ENCODE results near the gene FLNC. TPM values are rescaled to one million over a fixed set of nuclear protein-coding genes. Genes with fewer than 3 reads are reported as not detected.

FLNC gene
- total RNA-seq, 1 donor from 2014 or later, result 54.0 TPM

DNA sequence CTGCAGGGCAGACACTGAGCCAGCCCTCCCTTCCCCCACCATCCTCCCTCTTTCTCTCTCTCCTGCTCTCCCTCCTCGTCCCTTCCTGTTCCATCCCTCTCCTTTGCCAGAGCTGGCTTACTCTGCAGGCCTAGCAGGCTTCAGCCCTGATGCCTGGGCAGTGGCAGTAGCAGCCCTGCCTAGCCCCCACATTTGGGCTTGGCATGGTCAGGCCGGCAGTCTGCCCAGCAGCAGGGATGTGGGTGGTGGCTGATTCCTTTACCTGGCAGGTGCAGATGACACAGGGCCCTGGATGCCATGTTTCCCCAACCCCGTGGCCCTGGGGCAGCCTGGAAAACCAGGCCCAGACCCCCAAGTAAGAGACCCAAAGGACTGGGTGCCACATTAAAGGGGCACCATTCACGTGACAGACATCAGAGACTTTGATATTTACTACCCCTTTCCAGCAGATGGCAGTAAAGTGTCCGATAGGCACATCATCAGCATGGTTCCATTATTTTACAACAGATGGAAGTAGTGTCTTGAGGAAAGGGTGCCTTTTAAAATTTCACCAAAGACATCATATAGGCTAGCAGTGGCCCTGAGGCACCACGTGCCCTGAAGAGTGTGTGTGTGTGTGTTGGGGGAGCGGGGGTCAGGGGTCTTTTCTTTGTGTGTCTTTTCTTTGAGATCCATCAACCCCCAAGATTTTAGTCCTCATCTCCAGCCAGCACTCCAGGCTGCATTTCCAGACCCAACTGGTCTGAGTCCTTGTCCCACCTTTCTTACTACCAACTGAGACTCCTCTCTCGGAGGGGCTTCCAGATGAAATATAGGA lies 74.4 kb downstream of the FLNC start:
- Mint-ChIP-seq H3K4me3 (no peak overlapping the region), H3K36me3 (no peaks in the 10 kb centered on the region), H3K9me3 (no peaks in the 10 kb centered on the region), H3K27ac (no peak overlapping the region), H3K27me3 (peaks cover 24% of the 10 kb centered on the region), H3K4me1 (ENCODE audit: unreplicated experiment) (peaks cover 12% of the 10 kb centered on the region)
- TF ChIP-seq, protein P1, sequence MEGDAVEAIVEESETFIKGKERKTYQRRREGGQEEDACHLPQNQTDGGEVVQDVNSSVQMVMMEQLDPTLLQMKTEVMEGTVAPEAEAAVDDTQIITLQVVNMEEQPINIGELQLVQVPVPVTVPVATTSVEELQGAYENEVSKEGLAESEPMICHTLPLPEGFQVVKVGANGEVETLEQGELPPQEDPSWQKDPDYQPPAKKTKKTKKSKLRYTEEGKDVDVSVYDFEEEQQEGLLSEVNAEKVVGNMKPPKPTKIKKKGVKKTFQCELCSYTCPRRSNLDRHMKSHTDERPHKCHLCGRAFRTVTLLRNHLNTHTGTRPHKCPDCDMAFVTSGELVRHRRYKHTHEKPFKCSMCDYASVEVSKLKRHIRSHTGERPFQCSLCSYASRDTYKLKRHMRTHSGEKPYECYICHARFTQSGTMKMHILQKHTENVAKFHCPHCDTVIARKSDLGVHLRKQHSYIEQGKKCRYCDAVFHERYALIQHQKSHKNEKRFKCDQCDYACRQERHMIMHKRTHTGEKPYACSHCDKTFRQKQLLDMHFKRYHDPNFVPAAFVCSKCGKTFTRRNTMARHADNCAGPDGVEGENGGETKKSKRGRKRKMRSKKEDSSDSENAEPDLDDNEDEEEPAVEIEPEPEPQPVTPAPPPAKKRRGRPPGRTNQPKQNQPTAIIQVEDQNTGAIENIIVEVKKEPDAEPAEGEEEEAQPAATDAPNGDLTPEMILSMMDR (conservative IDR thresholded peaks at IDR 0.05), result peak; percentile 73
- DNase-seq (ENCODE audit: extremely low spot score, unreplicated experiment), result no peak

DNA sequence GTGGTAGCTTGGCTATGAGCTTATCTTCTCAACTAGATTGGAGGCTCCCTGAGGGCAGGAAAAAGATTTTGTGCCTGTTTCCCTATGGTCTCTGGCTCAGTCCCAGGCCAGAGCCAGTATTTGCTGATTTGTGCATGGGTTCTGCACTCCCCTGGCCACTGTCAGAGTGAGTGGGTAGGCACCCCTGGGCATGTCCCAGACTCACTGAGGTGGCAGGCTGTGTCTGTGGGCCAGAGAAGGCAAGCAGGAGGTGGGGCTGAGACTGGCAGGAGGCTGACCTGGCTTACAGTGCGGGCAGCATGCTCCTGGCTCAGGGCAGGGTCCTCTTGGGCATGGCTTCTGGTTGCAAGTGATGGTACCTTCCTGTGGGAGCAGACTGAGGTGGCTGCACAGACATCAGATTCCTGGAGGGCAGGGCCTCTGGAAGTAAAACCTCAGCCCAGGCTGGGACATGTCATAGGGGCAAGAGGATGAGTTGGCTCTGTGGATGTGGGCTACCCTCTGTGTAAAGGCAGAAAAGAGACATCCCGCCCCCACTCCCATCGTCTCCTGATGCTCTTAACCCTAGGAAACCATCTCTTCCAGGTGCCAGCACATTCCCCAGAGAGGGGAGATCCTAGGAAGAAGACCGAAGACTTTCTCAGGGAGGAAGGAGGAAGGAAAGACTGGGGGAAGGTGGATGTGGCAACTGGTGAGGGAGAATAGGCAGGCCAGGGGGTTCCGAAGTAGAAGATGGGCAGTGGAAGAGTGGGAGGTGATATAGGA lies 76.0 kb downstream of the FLNC start:
- no peak overlapping the region for H3K4me3 Mint-ChIP-seq
- DNase-seq (ENCODE audit: extremely low spot score, unreplicated experiment), result no peak

DNA sequence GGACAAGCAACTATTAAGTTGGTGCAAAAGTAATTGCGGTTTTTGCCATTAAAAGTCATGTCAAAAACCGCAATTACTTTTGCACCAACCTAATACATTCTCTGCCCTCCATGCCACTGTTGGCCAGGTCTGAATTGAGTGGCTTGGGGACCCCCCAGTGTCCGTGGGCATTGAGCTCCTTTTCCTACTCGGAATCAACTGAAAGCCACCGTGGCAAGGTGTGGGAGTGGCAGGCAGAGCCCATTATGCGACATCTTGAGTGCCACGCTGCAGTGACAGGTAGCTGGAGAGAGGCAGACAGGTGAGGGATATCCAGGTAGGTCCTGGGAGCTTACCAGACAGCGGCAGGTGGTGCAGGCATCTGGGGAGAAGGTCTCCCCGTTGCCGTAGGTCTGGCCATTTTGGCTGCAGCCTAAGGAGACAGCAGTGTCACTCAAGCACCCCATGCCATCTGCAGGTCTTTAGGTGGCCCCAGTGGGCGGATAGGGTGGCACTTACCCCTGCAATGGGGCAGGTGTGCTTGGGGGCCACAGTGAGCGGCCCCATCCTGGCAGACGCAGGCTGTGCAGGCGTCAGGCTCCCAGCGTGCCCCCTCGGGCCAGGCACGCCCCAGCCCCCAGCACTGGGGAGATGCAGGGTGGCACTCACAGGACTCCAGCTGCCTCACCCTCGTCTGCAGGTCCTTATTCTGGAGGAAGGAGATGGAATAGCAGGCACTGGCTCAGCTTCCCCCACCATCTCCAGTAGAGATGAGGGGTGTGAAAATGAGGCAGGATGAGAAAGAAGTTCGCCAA lies 76.8 kb downstream of the FLNC start:
- H3K27ac Mint-ChIP-seq, result no peak overlapping the region
- no peak overlapping the region for H3K4me3 Mint-ChIP-seq
- TF ChIP-seq, protein P1 (conservative IDR thresholded peaks at IDR 0.05), result no peak
- H3K36me3 Mint-ChIP-seq, result no peaks in the 10 kb centered on the region
- H3K4me1 Mint-ChIP-seq (ENCODE audit: unreplicated experiment), result peaks cover 30% of the 10 kb centered on the region
- DNase-seq (ENCODE audit: extremely low spot score, unreplicated experiment), result no peak
- H3K27me3 Mint-ChIP-seq, result peaks cover 41% of the 10 kb centered on the region
- no peaks in the 10 kb centered on the region for H3K9me3 Mint-ChIP-seq

More for the DNA sequence above, 76.0 kb downstream of the FLNC start:
- Mint-ChIP-seq H3K36me3 (no peaks in the 10 kb centered on the region), H3K9me3 (no peaks in the 10 kb centered on the region), H3K4me1 (ENCODE audit: unreplicated experiment) (peaks cover 22% of the 10 kb centered on the region), H3K27ac (no peak overlapping the region), H3K27me3 (peaks cover 34% of the 10 kb centered on the region)
- TF ChIP-seq, protein P1 (conservative IDR thresholded peaks at IDR 0.05), result no peak

Other genes with a start within 250 kb of the FLNC start
- gene GARIN1A, start 158.1 kb upstream of the FLNC start, total RNA-seq (ENCODE audit: low replicate concordance), result 2.4 TPM in 2 replicates
- gene CALU, start 91.0 kb upstream of the FLNC start, total RNA-seq (ENCODE audit: low replicate concordance), result 134 and 144 TPM in 2 replicates
- gene OPN1SW, start 54.6 kb upstream of the FLNC start, total RNA-seq (ENCODE audit: low replicate concordance), result not detected in 2 replicates
- 4.2 and 44.2 TPM in 2 replicates for gene CCDC136, start 38.4 kb upstream of the FLNC start, total RNA-seq (ENCODE audit: low replicate concordance)
- gene ATP6V1F, start 32.5 kb downstream of the FLNC start, total RNA-seq (ENCODE audit: low replicate concordance), result 144 and 157 TPM in 2 replicates
- gene KCP, start 80.3 kb downstream of the FLNC start, total RNA-seq (ENCODE audit: low replicate concordance), result 1.3 and 4.2 TPM in 2 replicates
- gene IRF5, start 107.5 kb downstream of the FLNC start, total RNA-seq (ENCODE audit: low replicate concordance), result 1.8 and 2.5 TPM in 2 replicates
- 46.7 and 52.3 TPM in 2 replicates for gene TNPO3, start 224.7 kb downstream of the FLNC start, total RNA-seq (ENCODE audit: low replicate concordance)